ENCODE data around the gene FN1. TPM values are rescaled to one million over a fixed set of nuclear protein-coding genes. Genes with fewer than 3 reads are reported as not detected.

FN1 gene
- total and polyA plus RNA-seq, 4 donors = 339 to 1,753 (median 934) TPM

- H3K27ac ChIP-seq (ENCODE audit: low read depth in 1 of 2, low read length in 1 of 2) = no peak overlapping the region
- ATAC-seq (ENCODE audit: insufficient read depth, low FRiP score) = no peak
- WGBS, 2 donors = 69 to 76% methylated on average over 6 of the region's 6 CpGs
- H3K9ac ChIP-seq (ENCODE audit: insufficient read depth in 1 of 2, low read length in 2 of 2) = no peak overlapping the region
- TF ChIP-seq CTCF (IDR thresholded peaks at IDR 0.05; ENCODE audit: control extremely low read depth, extremely low read depth) = no peak
- H3K9me3 ChIP-seq (ENCODE audit: control insufficient read depth in 4 of 4, insufficient read depth in 3 of 4, low read length in 3 of 4) = no peaks in the 10 kb centered on the region
- no peak overlapping the region for H3K4me3 ChIP-seq
- H3K4me1 ChIP-seq (ENCODE audit: control insufficient read depth in 5 of 5, insufficient read depth in 5 of 5, low read length in 5 of 5) = peaks cover 0 to 19% (median 2%) of the 10 kb centered on the region in 5 donors
- H3K36me3 ChIP-seq (ENCODE audit: control insufficient read depth in 4 of 4, insufficient read depth in 4 of 4, low read length in 4 of 4) = no peaks in the 10 kb centered on the region
- DNase-seq = no peak
- no peaks in the 10 kb centered on the region for H3K27me3 ChIP-seq (ENCODE audit: control insufficient read depth in 3 of 3, insufficient read depth in 3 of 3, low read length in 2 of 3)
Observed at GRCh38 chr2:215441560-215442400, 5.9 kb upstream of the FN1 start.

- H3K27me3 ChIP-seq (ENCODE audit: control insufficient read depth in 3 of 3, insufficient read depth in 3 of 3, low read length in 2 of 3) = no peaks in the 10 kb centered on the region
- no peaks in the 10 kb centered on the region for H3K9me3 ChIP-seq (ENCODE audit: control insufficient read depth in 4 of 4, insufficient read depth in 3 of 4, low read length in 3 of 4)
- H3K36me3 ChIP-seq (ENCODE audit: control insufficient read depth in 4 of 4, insufficient read depth in 4 of 4, low read length in 4 of 4) = peaks cover 0 to 7% (median 0%) of the 10 kb centered on the region in 4 donors
- H3K4me3 ChIP-seq = no peak overlapping the region
- no peak for DNase-seq
- H3K27ac ChIP-seq (ENCODE audit: low read depth in 1 of 2, low read length in 1 of 2) = no peak overlapping the region
- TF ChIP-seq CTCF (IDR thresholded peaks at IDR 0.05; ENCODE audit: control extremely low read depth, extremely low read depth) = no peak
- 65 to 70% methylated on average over 5 of the region's 5 CpGs for WGBS, 2 donors
- peaks cover 0 to 19% (median 2%) of the 10 kb centered on the region in 5 donors for H3K4me1 ChIP-seq (ENCODE audit: control insufficient read depth in 5 of 5, insufficient read depth in 5 of 5, low read length in 5 of 5)
- no peak for ATAC-seq (ENCODE audit: insufficient read depth, low FRiP score)
- no peak overlapping the region for H3K9ac ChIP-seq (ENCODE audit: insufficient read depth in 1 of 2, low read length in 2 of 2)
Observed at GRCh38 chr2:215439980-215440512, 4.2 kb upstream of the FN1 start.

GRCh38 chr2:215439404-215439803 is 3.5 kb upstream of the FN1 start:
- no peak overlapping the region for H3K9ac ChIP-seq (ENCODE audit: insufficient read depth in 1 of 2, low read length in 2 of 2)
- H3K27me3 ChIP-seq (ENCODE audit: control insufficient read depth in 3 of 3, insufficient read depth in 3 of 3, low read length in 2 of 3) = no peaks in the 10 kb centered on the region
- H3K4me3 ChIP-seq = no peak overlapping the region
- peaks cover 0 to 13% (median 0%) of the 10 kb centered on the region in 4 donors for H3K36me3 ChIP-seq (ENCODE audit: control insufficient read depth in 4 of 4, insufficient read depth in 4 of 4, low read length in 4 of 4)
- H3K9me3 ChIP-seq (ENCODE audit: control insufficient read depth in 4 of 4, insufficient read depth in 3 of 4, low read length in 3 of 4) = no peaks in the 10 kb centered on the region
- DNase-seq (no peak), ATAC-seq (ENCODE audit: insufficient read depth, low FRiP score) (no peak)
- H3K27ac ChIP-seq (ENCODE audit: low read depth in 1 of 2, low read length in 1 of 2) = no peak overlapping the region
- 78 to 87% methylated on average over 2 of the region's 2 CpGs for WGBS, 2 donors
- H3K4me1 ChIP-seq (ENCODE audit: control insufficient read depth in 5 of 5, insufficient read depth in 5 of 5, low read length in 5 of 5) = peaks cover 0 to 19% (median 2%) of the 10 kb centered on the region in 5 donors
- TF ChIP-seq CTCF (IDR thresholded peaks at IDR 0.05; ENCODE audit: control extremely low read depth, extremely low read depth) = no peak
